ENCODE results near the gene PILRA. TPM values are rescaled to one million over a fixed set of nuclear protein-coding genes. Genes with fewer than 3 reads are reported as not detected.

PILRA gene
- total and polyA plus RNA-seq, 2 of the 8 experiments (the other 6 are each of a cell fraction or from before 2014, with no cell fraction given), result 7.6 to 10.6 TPM

GRCh38 chr7:100428199-100428966 lies 55.1 kb downstream of the PILRA start, which contains the start of gene ZCWPW1 (continued):
- TF ChIP-seq SRF (IDR thresholded peaks at IDR 0.05; ENCODE audit: low read depth, low read length) (no peak), JUND (IDR thresholded peaks at IDR 0.05; ENCODE audit: low read length) (no peak; the same call in 1 of the 2 replicates), SUZ12 (IDR thresholded peaks at IDR 0.05; ENCODE audit: low read length) (no peak), GTF2F1 (IDR thresholded peaks at IDR 0.05; ENCODE audit: borderline replicate concordance, low read depth, low read length) (peak; percentile 91; the same call in 1 of the 2 replicates), RXRA (IDR thresholded peaks at IDR 0.05; ENCODE audit: insufficient read depth, low read depth, low read length) (no peak), YY1 (IDR thresholded peaks at IDR 0.05; ENCODE audit: low read depth, low read length) (peak; percentile 95), HDAC6 (IDR thresholded peaks at IDR 0.05; ENCODE audit: low read depth, low read length) (no peak), POLR2AphosphoS5 (IDR thresholded peaks at IDR 0.05; ENCODE audit: low read depth, low read length) (peak; percentile 95), CHD2 (IDR thresholded peaks at IDR 0.05; ENCODE audit: low read length) (no peak), CHD1 (IDR thresholded peaks at IDR 0.05; ENCODE audit: low read depth, low read length) (0 out of 2 replicates have a peak, but pooled peaks have one; percentile 35), CEBPB (IDR thresholded peaks at IDR 0.05; ENCODE audit: low read depth, low read length) (no peak), POU5F1 (IDR thresholded peaks at IDR 0.05; ENCODE audit: low read depth, low read length) (no peak), CBX5 (IDR thresholded peaks at IDR 0.05; ENCODE audit: low read depth, low read length) (no peak), TAF1 (IDR thresholded peaks at IDR 0.05; ENCODE audit: low read depth, low read length) (peak; percentile 94), HDAC2 (IDR thresholded peaks at IDR 0.05; ENCODE audit: borderline replicate concordance in 1 of 2, low read depth in 2 of 2, low read length in 2 of 2) (peak; percentile 86 to 100; a peak in 2 of 4 replicates), MAX (IDR thresholded peaks at IDR 0.05) (peak; percentile 100), GABPA (IDR thresholded peaks at IDR 0.05; ENCODE audit: borderline replicate concordance, insufficient read depth, low read length) (no peak), E2F6 (IDR thresholded peaks at IDR 0.05) (peak; percentile 100), CTBP2 (IDR thresholded peaks at IDR 0.05; ENCODE audit: borderline replicate concordance, insufficient read depth, insufficient read length, low read length) (no peak), CBX8 (IDR thresholded peaks at IDR 0.05; ENCODE audit: borderline replicate concordance, low read depth, low read length) (no peak), BCL11A (IDR thresholded peaks at IDR 0.05; ENCODE audit: low read depth in 2 of 2, low read length in 2 of 2) (no peak), SAP30 (IDR thresholded peaks at IDR 0.05; ENCODE audit: insufficient read depth, insufficient replicate concordance, low read length) (peak; percentile 70), JUN (IDR thresholded peaks at IDR 0.05; ENCODE audit: low read depth, low read length) (0 out of 2 replicates have a peak, but pooled peaks have one; percentile 15)
